Astrocyte (in vitro differentiated cells and primary cell): ENCODE data around the gene DNASE1L2. TPM values are rescaled to one million over a fixed set of nuclear protein-coding genes. Genes with fewer than 3 reads are reported as not detected.

Experiments used
- DNase-seq: peaks from one replicate; pipeline ENCODE4 v3.0.0-alpha.2; 2010; ENCODE audit warnings: low read depth
- FAIRE-seq: peaks from 2 replicates; lab custom pipeline; 2011; peaks lifted over from hg19 to GRCh38; lab: Jason Lieb, UNC
- H2AFZ ChIP-seq: 2 replicates; pipeline ENCODE4 v1.6.0; 2012; ENCODE audit warnings: low read depth, low read length, inconsistent platforms
- H3K27ac ChIP-seq: 2 replicates; pipeline ENCODE4 v1.5.1; 2011; ENCODE audit warnings: low read depth, low read length, inconsistent platforms
- H3K27me3 ChIP-seq: 2 replicates; pipeline ENCODE4 v1.6.0; 2011; ENCODE audit warnings: low read length, inconsistent platforms; ENCODE audit not compliant: insufficient read depth
- H3K36me3 ChIP-seq: 2 replicates; pipeline ENCODE4 v1.5.1; 2011; ENCODE audit warnings: low read length, inconsistent platforms; ENCODE audit not compliant: insufficient read depth
- H3K4me1 ChIP-seq: 2 replicates; pipeline ENCODE4 v1.5.1; 2011; ENCODE audit warnings: low read length, inconsistent platforms; ENCODE audit not compliant: insufficient read depth
- H3K4me2 ChIP-seq: 2 replicates; pipeline ENCODE4 v1.6.0; 2012; ENCODE audit warnings: low read length, inconsistent platforms
- H3K4me3 ChIP-seq: 2 replicates; pipeline ENCODE4 v1.5.1; 2011; ENCODE audit warnings: low read depth, mild to moderate bottlenecking, low read length, inconsistent platforms; ENCODE audit not compliant: insufficient read depth
- H3K79me2 ChIP-seq: 2 replicates; pipeline ENCODE4 v1.6.0; 2012; ENCODE audit warnings: mild to moderate bottlenecking, low read length, inconsistent platforms; ENCODE audit not compliant: insufficient read depth
- H3K9ac ChIP-seq: 2 replicates; pipeline ENCODE4 v1.6.0; 2012; ENCODE audit warnings: mild to moderate bottlenecking, low read length, inconsistent platforms
- H3K9me3 ChIP-seq: 2 replicates; pipeline ENCODE4 v1.5.1; 2012; ENCODE audit warnings: low read depth, mild to moderate bottlenecking, low read length, inconsistent platforms; ENCODE audit not compliant: insufficient read depth
- H4K20me1 ChIP-seq: 2 replicates; pipeline ENCODE4 v1.6.0; 2012; ENCODE audit warnings: low read length, inconsistent platforms; ENCODE audit not compliant: insufficient read depth
- H3K27ac Mint-ChIP-seq: one replicate; pipeline ENCODE4 v1.8.0; 2021; ENCODE audit warnings: mild to moderate bottlenecking, mixed read lengths; ENCODE audit not compliant: unreplicated experiment
- H3K27me3 Mint-ChIP-seq: one replicate; pipeline ENCODE4 v1.8.0; 2021; ENCODE audit warnings: low read depth, mixed read lengths; ENCODE audit not compliant: unreplicated experiment
- H3K36me3 Mint-ChIP-seq: one replicate; pipeline ENCODE4 v1.8.0; 2021; ENCODE audit warnings: low read depth, mixed read lengths; ENCODE audit not compliant: unreplicated experiment
- H3K4me1 Mint-ChIP-seq: one replicate; pipeline ENCODE4 v1.8.0; 2021; ENCODE audit warnings: low read depth, mixed read lengths; ENCODE audit not compliant: unreplicated experiment
- H3K4me3 Mint-ChIP-seq: one replicate; pipeline ENCODE4 v1.8.0; 2021; ENCODE audit warnings: mild to moderate bottlenecking, moderate library complexity, mixed read lengths; ENCODE audit not compliant: unreplicated experiment
- H3K9me3 Mint-ChIP-seq: one replicate; pipeline ENCODE4 v1.8.0; 2021; ENCODE audit warnings: mild to moderate bottlenecking, mixed read lengths; ENCODE audit not compliant: unreplicated experiment
- EZH2 ChIP-seq: IDR thresholded peaks from 2 replicates; pipeline ENCODE4 v1.6.1; 2012; ENCODE audit warnings: mild to moderate bottlenecking, low read length, inconsistent platforms; ENCODE audit not compliant: insufficient read depth
- total RNA-seq: library from RNA; stranded (reverse); gene quantifications from 2 replicates; pipeline ENCODE4 v1.2.1, GENCODE V29; 2021
- TF ChIP-seq, protein P1 (sequence below): IDR thresholded peaks from 2 replicates; pipeline ENCODE4 v1.5.1; 2011; ENCODE audit warnings: low read depth, mild to moderate bottlenecking, inconsistent platforms, low read length, moderate library complexity; ENCODE audit not compliant: insufficient read depth

Gene DNASE1L2
- total RNA-seq, 1 donor from 2014 or later: 1.3 TPM

DNA sequence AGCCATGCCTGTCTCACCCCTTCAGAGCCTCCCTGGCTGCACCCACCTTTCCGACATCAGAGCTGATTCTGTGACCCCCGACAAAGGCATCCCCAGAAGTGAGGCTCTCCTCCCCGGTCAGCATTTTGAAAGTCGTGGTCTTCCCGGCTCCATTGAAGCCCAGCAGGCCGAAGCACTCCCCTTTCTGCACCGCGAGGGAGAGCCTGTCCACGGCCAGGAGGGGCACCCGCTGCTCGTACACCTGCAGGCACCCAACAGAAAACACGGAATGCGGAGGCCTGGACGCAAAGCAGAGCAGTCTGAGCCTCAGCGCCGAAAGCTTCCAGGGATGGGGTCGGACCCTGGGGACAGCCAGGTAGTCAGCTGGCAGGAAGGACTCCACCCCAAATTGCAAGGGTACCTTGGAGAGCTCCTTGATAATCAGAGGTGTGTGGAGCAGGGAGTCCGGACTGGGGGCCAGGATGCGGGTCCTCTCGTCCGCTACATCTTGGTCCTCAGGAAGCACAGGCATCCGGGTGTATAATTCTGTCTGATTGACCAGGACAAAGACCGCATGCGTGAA is 44.8 kb downstream of the DNASE1L2 start:
- no peak for DNase-seq
- Histone ChIP-seq H3K36me3 (no peaks in the 10 kb centered on the region), H3K79me2 (no peaks in the 10 kb centered on the region), H3K4me1 (no peaks in the 10 kb centered on the region), H3K4me2 (no peak overlapping the region), H2AFZ (no peak overlapping the region), H3K9ac (no peak overlapping the region), H3K27ac (no peak overlapping the region), H3K27me3 (peaks cover 3% of the 10 kb centered on the region), H3K9me3 (no peaks in the 10 kb centered on the region), H4K20me1 (no peaks in the 10 kb centered on the region), H3K4me3 (no peak overlapping the region)
- FAIRE-seq: no peak
- peaks cover 24% of the 10 kb centered on the region for H3K27me3 Mint-ChIP-seq
- no peak overlapping the region for H3K4me3 Mint-ChIP-seq
- no peaks in the 10 kb centered on the region for H3K9me3 Mint-ChIP-seq
- H3K4me1 Mint-ChIP-seq: no peaks in the 10 kb centered on the region
- TF ChIP-seq, protein P1, sequence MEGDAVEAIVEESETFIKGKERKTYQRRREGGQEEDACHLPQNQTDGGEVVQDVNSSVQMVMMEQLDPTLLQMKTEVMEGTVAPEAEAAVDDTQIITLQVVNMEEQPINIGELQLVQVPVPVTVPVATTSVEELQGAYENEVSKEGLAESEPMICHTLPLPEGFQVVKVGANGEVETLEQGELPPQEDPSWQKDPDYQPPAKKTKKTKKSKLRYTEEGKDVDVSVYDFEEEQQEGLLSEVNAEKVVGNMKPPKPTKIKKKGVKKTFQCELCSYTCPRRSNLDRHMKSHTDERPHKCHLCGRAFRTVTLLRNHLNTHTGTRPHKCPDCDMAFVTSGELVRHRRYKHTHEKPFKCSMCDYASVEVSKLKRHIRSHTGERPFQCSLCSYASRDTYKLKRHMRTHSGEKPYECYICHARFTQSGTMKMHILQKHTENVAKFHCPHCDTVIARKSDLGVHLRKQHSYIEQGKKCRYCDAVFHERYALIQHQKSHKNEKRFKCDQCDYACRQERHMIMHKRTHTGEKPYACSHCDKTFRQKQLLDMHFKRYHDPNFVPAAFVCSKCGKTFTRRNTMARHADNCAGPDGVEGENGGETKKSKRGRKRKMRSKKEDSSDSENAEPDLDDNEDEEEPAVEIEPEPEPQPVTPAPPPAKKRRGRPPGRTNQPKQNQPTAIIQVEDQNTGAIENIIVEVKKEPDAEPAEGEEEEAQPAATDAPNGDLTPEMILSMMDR: no peak
- TF ChIP-seq EZH2: no peak
- no peak overlapping the region for H3K27ac Mint-ChIP-seq
- peaks cover 2% of the 10 kb centered on the region for H3K36me3 Mint-ChIP-seq

DNA sequence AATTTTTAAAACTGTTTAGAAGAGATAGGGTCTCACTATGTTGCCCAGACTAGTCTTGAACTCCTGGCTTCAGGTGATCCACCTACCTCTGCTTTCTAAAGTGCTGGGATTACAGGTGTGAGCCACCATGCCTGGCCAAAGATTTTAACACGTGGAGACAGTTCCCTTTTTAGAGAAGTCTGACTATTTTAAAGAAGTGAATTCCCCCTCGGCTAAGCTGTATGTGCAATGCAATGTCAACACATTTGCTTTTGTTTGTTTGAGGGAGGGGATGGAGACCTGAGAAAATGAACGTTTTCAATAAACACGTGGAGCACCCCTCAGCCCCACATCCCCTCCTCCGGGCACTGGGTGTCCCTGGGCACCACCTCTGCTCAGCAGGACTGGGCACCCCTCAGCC is 46.0 kb downstream of the DNASE1L2 start:
- FAIRE-seq: no peak

DNA sequence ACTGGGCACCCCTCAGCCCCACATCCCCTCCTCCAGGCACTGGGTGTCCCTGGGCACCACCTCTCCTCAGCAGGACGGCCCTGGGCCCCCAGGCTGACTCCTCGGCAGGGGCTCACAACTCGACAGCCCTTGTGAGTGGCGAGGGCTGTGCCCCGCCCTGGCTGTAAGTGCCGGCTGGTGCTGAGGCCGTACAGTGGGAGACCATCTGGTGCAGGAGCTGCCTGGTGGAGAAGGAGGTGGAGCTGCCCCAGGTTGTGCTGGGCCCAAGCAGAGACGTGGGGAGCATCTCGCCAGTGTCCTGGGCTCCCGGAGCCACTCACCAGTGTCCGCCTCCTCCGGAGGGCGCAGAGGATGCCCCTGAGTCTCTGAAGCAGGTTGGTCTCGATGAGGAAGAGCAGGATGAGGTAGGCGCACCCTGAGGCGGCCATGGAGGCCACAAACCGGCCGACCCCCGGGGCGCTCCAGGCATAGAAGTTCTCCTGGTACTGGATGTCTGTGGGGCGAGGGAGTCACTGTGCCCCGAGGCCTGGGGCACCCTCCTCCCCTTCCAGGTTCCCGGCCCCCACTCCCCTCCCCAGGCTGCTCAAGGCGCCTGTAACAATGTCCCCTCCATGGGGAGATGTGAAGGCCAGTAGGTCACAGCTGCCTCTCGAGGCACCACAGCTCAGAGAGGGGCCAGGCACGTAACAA is 46.8 kb downstream of the DNASE1L2 start:
- Histone ChIP-seq H3K27me3 (peaks cover 3% of the 10 kb centered on the region), H3K79me2 (no peaks in the 10 kb centered on the region), H3K36me3 (no peaks in the 10 kb centered on the region), H3K9ac (no peak overlapping the region), H3K27ac (no peak overlapping the region), H3K4me2 (no peak overlapping the region), H3K4me3 (no peak overlapping the region), H2AFZ (no peak overlapping the region), H4K20me1 (no peaks in the 10 kb centered on the region), H3K4me1 (no peaks in the 10 kb centered on the region), H3K9me3 (no peaks in the 10 kb centered on the region)
- Mint-ChIP-seq H3K27me3 (peaks cover 22% of the 10 kb centered on the region), H3K9me3 (no peaks in the 10 kb centered on the region), H3K4me1 (no peaks in the 10 kb centered on the region), H3K36me3 (peaks cover 2% of the 10 kb centered on the region), H3K27ac (no peak overlapping the region), H3K4me3 (no peak overlapping the region)
- FAIRE-seq: no peak
- no peak for DNase-seq
- TF ChIP-seq, protein P1: no peak
- no peak for TF ChIP-seq EZH2

More for the DNA sequence above, 46.0 kb downstream of the DNASE1L2 start:
- no peaks in the 10 kb centered on the region for H3K4me1 ChIP-seq
- no peak overlapping the region for H3K4me2 ChIP-seq
- no peaks in the 10 kb centered on the region for H3K36me3 ChIP-seq
- no peak overlapping the region for H3K4me3 ChIP-seq
- no peak overlapping the region for H3K27ac Mint-ChIP-seq
- no peak overlapping the region for H2AFZ ChIP-seq
- TF ChIP-seq EZH2: no peak
- no peaks in the 10 kb centered on the region for H3K79me2 ChIP-seq
- H3K9me3 Mint-ChIP-seq: no peaks in the 10 kb centered on the region
- H3K9ac ChIP-seq: no peak overlapping the region
- no peaks in the 10 kb centered on the region for H3K9me3 ChIP-seq
- H3K27ac ChIP-seq: no peak overlapping the region
- H4K20me1 ChIP-seq: no peaks in the 10 kb centered on the region
- peaks cover 22% of the 10 kb centered on the region for H3K27me3 Mint-ChIP-seq
- H3K27me3 ChIP-seq: peaks cover 3% of the 10 kb centered on the region
- peaks cover 2% of the 10 kb centered on the region for H3K36me3 Mint-ChIP-seq
- no peak overlapping the region for H3K4me3 Mint-ChIP-seq
- no peaks in the 10 kb centered on the region for H3K4me1 Mint-ChIP-seq
- DNase-seq: no peak
